ELF-1 (cell line): Measurements from ENCODE around the gene CCDC85B.

Source experiments
- DNase-seq: peaks from one replicate; pipeline ENCODE4 v3.0.0-alpha.2; 2016; ENCODE audit warnings: low read depth, low spot score

CCDC85B gene

GRCh38 chr11:65857853-65858680, 32.4 kb upstream of the CCDC85B start, which contains the start of gene CFL1:
Gene CFL1 (minus strand): TSS chr11:65858180. CDS start chr11:65858099, 81 bp downstream.
- DNase-seq = peak; percentile 99

GRCh38 chr11:65858681-65859087, 31.8 kb upstream of the CCDC85B start:
- DNase-seq = no peak

- peak; percentile 99 for DNase-seq
Observed at GRCh38 chr11:65859095-65859811, 31.2 kb upstream of the CCDC85B start.

GRCh38 chr11:65859812-65860277, 30.6 kb upstream of the CCDC85B start:
- no peak for DNase-seq

GRCh38 chr11:65860278-65861164, 30.0 kb upstream of the CCDC85B start, which contains the start of gene MUS81:
Gene MUS81 (plus strand): TSS chr11:65860433. CDS start chr11:65860754, 321 bp downstream.
- peak; percentile 99 for DNase-seq

GRCh38 chr11:65861165-65861505, 29.3 kb upstream of the CCDC85B start:
- no peak for DNase-seq

- DNase-seq = no peak
Observed at GRCh38 chr11:65861533-65862183, 28.8 kb upstream of the CCDC85B start.

- no peak for DNase-seq
Observed at GRCh38 chr11:65862191-65862735, 28.2 kb upstream of the CCDC85B start.

GRCh38 chr11:65862941-65863888, 27.3 kb upstream of the CCDC85B start:
- no peak for DNase-seq

GRCh38 chr11:65863889-65864705, 26.4 kb upstream of the CCDC85B start:
- DNase-seq = no peak

GRCh38 chr11:65864706-65865471, 25.6 kb upstream of the CCDC85B start:
- DNase-seq = no peak

GRCh38 chr11:65865550-65866172, 24.8 kb upstream of the CCDC85B start:
- no peak for DNase-seq

GRCh38 chr11:65866509-65867283, 23.8 kb upstream of the CCDC85B start:
- DNase-seq = no peak

- peak; percentile 51 for DNase-seq
Observed at GRCh38 chr11:65867284-65868071, 23.0 kb upstream of the CCDC85B start.

- peak; percentile 53 for DNase-seq
Observed at GRCh38 chr11:65868076-65868667, 22.3 kb upstream of the CCDC85B start.

- no peak for DNase-seq
Observed at GRCh38 chr11:65868907-65869306, 21.6 kb upstream of the CCDC85B start.
